ENCODE results near the gene VSTM2L.

GRCh38 chr20:37954626-37955025 is 51.7 kb downstream of the VSTM2L start:
- TF ChIP-seq GLIS3 (CRISPR knock-in tag; IDR thresholded peaks at IDR 0.05) (no peak), ZC3H10 (CRISPR knock-in tag; IDR thresholded peaks at IDR 0.05) (no peak), OSR1 (CRISPR knock-in tag; IDR thresholded peaks at IDR 0.05) (no peak), ZFP3 (CRISPR knock-in tag; IDR thresholded peaks at IDR 0.05) (no peak), CREB5 (CRISPR knock-in tag; IDR thresholded peaks at IDR 0.05; ENCODE audit: low read depth) (no peak), PATZ1 (CRISPR knock-in tag; IDR thresholded peaks at IDR 0.05; ENCODE audit: borderline replicate concordance) (no peak), TOX (CRISPR knock-in tag; IDR thresholded peaks at IDR 0.05; ENCODE audit: borderline replicate concordance) (no peak)
